ENCODE results near the gene RPS15A. TPM values are rescaled to one million over a fixed set of nuclear protein-coding genes. Genes with fewer than 3 reads are reported as not detected.

Gene RPS15A
- total and polyA plus RNA-seq, 2 of the 8 experiments (the other 6 are each of a cell fraction or from before 2014, with no cell fraction given) = 1,784 to 5,666 TPM

DNA sequence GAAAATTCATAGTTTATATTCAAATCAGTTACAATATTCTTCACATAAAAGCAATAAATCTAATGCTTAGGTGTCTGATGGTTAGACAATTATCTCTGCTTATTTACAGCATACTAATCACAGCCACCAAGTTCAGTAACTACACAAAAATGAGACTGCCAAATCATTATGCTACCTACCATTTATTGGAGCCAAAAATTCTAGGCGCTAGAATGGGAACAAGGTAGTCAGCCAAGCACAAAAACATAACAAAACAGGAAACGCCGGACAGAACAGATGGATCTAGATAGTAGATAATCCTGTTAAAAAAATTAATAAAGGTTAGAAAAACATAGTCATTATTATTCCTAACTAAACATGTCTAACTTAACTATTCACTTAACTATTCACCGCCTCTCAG is 7.6 kb upstream of the RPS15A start (continued):
- TF ChIP-seq, protein P1, sequence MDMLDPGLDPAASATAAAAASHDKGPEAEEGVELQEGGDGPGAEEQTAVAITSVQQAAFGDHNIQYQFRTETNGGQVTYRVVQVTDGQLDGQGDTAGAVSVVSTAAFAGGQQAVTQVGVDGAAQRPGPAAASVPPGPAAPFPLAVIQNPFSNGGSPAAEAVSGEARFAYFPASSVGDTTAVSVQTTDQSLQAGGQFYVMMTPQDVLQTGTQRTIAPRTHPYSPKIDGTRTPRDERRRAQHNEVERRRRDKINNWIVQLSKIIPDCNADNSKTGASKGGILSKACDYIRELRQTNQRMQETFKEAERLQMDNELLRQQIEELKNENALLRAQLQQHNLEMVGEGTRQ (IDR thresholded peaks at IDR 0.05; ENCODE audit: low read length) = no peak
- TF ChIP-seq RBBP5 (IDR thresholded peaks at IDR 0.05; ENCODE audit: borderline replicate concordance, low read depth, low read length) = no peak
- TF ChIP-seq, protein P2, sequence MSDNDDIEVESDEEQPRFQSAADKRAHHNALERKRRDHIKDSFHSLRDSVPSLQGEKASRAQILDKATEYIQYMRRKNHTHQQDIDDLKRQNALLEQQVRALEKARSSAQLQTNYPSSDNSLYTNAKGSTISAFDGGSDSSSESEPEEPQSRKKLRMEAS (IDR thresholded peaks at IDR 0.05) = no peak
